ENCODE data around the gene WBP11. TPM values are rescaled to one million over a fixed set of nuclear protein-coding genes. Genes with fewer than 3 reads are reported as not detected.
A peak's percentile ranks its signal among the peaks of the same experiment; 100 is the strongest.

Gene WBP11
- total and polyA plus RNA-seq, 2 of the 13 experiments (the other 11 are each of a cell fraction or from before 2014, with no cell fraction given): 7.6 to 31.0 TPM

GRCh38 chr12:14841761-14842160 lies 38.5 kb upstream of the WBP11 start (continued):
- TF ChIP-seq ZBTB40 (IDR thresholded peaks at IDR 0.05) (no peak), ZBTB40 (CRISPR knock-in tag; IDR thresholded peaks at IDR 0.05) (no peak), BHLHE40 (IDR thresholded peaks at IDR 0.05; ENCODE audit: low read length) (no peak), FOXP4 (CRISPR knock-in tag; IDR thresholded peaks at IDR 0.05) (peak; percentile 67), ZNF281 (CRISPR knock-in tag; IDR thresholded peaks at IDR 0.05; ENCODE audit: borderline replicate concordance) (no peak; the same call in 1 of the 2 replicates), ZFX (CRISPR knock-in tag; IDR thresholded peaks at IDR 0.05; ENCODE audit: low read depth) (peak; percentile 41; the same call in 1 of the 2 replicates), ZNF205 (CRISPR knock-in tag; IDR thresholded peaks at IDR 0.05) (peak; percentile 43; the same call in 1 of the 2 replicates), HDAC1 (CRISPR knock-in tag; IDR thresholded peaks at IDR 0.05) (no peak), MEIS1 (CRISPR knock-in tag; IDR thresholded peaks at IDR 0.05; ENCODE audit: borderline replicate concordance) (no peak), FOSL2 (CRISPR knock-in tag; IDR thresholded peaks at IDR 0.05) (peak; percentile 88), SP5 (CRISPR knock-in tag; IDR thresholded peaks at IDR 0.05; ENCODE audit: borderline replicate concordance, low read depth) (peak; percentile 76), POLR2AphosphoS5 (IDR thresholded peaks at IDR 0.05; ENCODE audit: low read depth, low read length) (peak; percentile 61), HMG20A (CRISPR knock-in tag; IDR thresholded peaks at IDR 0.05; ENCODE audit: borderline replicate concordance) (no peak), ZNF274 (CRISPR knock-in tag; IDR thresholded peaks at IDR 0.05) (no peak), NR2F1 (CRISPR knock-in tag; IDR thresholded peaks at IDR 0.05) (no peak)
- TF ChIP-seq, protein P1, sequence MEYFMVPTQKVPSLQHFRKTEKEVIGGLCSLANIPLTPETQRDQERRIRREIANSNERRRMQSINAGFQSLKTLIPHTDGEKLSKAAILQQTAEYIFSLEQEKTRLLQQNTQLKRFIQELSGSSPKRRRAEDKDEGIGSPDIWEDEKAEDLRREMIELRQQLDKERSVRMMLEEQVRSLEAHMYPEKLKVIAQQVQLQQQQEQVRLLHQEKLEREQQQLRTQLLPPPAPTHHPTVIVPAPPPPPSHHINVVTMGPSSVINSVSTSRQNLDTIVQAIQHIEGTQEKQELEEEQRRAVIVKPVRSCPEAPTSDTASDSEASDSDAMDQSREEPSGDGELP (IDR thresholded peaks at IDR 0.05; ENCODE audit: borderline replicate concordance, low read depth): no peak
